Loucy (cell line): ENCODE results near the gene WWOX.

ENCODE experiments used
- H2AFZ ChIP-seq: fragments of 200-600 bp; sonication (generic); 2 replicates; pipeline ENCODE4 v1.6.0; 2016; ENCODE audit warnings: antibody characterized with exemption, mild to moderate bottlenecking, low read length, moderate library complexity
- H3F3A ChIP-seq: fragments of 200-600 bp; 2 replicates; pipeline ENCODE4 v1.6.0; 2016; ENCODE audit warnings: antibody characterized with exemption, low read depth, mild to moderate bottlenecking
- H3K27me3 ChIP-seq: fragments of 200-600 bp; sonication (generic); 2 replicates; pipeline ENCODE4 v1.6.1; 2014; ENCODE audit warnings: low read length, mild to moderate bottlenecking; ENCODE audit not compliant: insufficient read depth, poor library complexity, severe bottlenecking
- H3K36me3 ChIP-seq: fragments of 200-600 bp; sonication (generic); 2 replicates; pipeline ENCODE4 v1.6.1; 2016; ENCODE audit warnings: low read length; ENCODE audit not compliant: insufficient read depth
- H3K4me1 ChIP-seq: fragments of 200-600 bp; sonication (generic); 2 replicates; pipeline ENCODE4 v1.5.1; 2014; ENCODE audit warnings: low read length, mild to moderate bottlenecking; ENCODE audit not compliant: insufficient read depth, poor library complexity, severe bottlenecking
- H3K4me2 ChIP-seq: fragments of 200-600 bp; sonication (generic); 2 replicates; pipeline ENCODE4 v1.6.0; 2014; ENCODE audit warnings: antibody characterized with exemption, low read length, low read depth, mild to moderate bottlenecking; ENCODE audit not compliant: poor library complexity, severe bottlenecking
- H3K4me3 ChIP-seq: fragments of 200-600 bp; sonication (generic); 2 replicates; pipeline ENCODE4 v1.5.1; 2014; ENCODE audit warnings: low read length, mild to moderate bottlenecking, mixed read lengths; ENCODE audit not compliant: poor library complexity, severe bottlenecking
- H3K79me2 ChIP-seq: fragments of 200-600 bp; sonication (generic); 2 replicates; pipeline ENCODE4 v1.6.1; 2014; ENCODE audit warnings: low read length; ENCODE audit not compliant: insufficient read depth
- H3K9ac ChIP-seq: fragments of 200-600 bp; sonication (generic); 2 replicates; pipeline ENCODE4 v1.6.0; 2014; ENCODE audit warnings: mild to moderate bottlenecking, low read depth, low read length, moderate library complexity; ENCODE audit not compliant: poor library complexity, severe bottlenecking
- H3K9me2 ChIP-seq: fragments of 200-600 bp; sonication (generic); replicated peaks from 2 replicates; pipeline ENCODE4 v1.6.1; 2016; ENCODE audit warnings: low read depth, low read length, mixed read lengths
- H3K9me3 ChIP-seq: fragments of 200-600 bp; sonication (generic); 2 replicates; pipeline ENCODE4 v1.6.1; 2014; ENCODE audit warnings: mild to moderate bottlenecking, antibody characterized with exemption, low read length, low read depth; ENCODE audit not compliant: insufficient read depth
- H4K20me1 ChIP-seq: fragments of 200-600 bp; sonication (generic); 2 replicates; pipeline ENCODE4 v1.6.0; 2014; ENCODE audit warnings: antibody characterized with exemption, low read length, mild to moderate bottlenecking; ENCODE audit not compliant: insufficient read depth, poor library complexity, severe bottlenecking
- CTCF ChIP-seq: fragments of 200-600 bp; sonication (generic); conservative IDR thresholded peaks from 2 replicates; pipeline ENCODE4 v1.5.1; 2014; ENCODE audit warnings: mild to moderate bottlenecking, antibody characterized with exemption, low read length
- EZH2phosphoT487 ChIP-seq: fragments of 200-600 bp; IDR thresholded peaks from 2 replicates; pipeline ENCODE4 v1.6.1; 2018; ENCODE audit warnings: antibody characterized with exemption, mild to moderate bottlenecking, moderate library complexity, borderline replicate concordance

Gene WWOX

GRCh38 chr16:78738557-78738956 lies 639.1 kb downstream of the WWOX start:
- no peak for TF ChIP-seq CTCF
- TF ChIP-seq EZH2phosphoT487, result no peak
- no peaks in the 10 kb centered on the region for H3F3A ChIP-seq

GRCh38 chr16:78740269-78740668 lies 640.8 kb downstream of the WWOX start:
- no peaks in the 10 kb centered on the region for H3F3A ChIP-seq
- no peaks in the 10 kb centered on the region for H3K36me3 ChIP-seq
- H3K4me1 ChIP-seq, result no peaks in the 10 kb centered on the region
- no peak overlapping the region for H3K9ac ChIP-seq
- H3K27me3 ChIP-seq, result no peaks in the 10 kb centered on the region
- no peaks in the 10 kb centered on the region for H3K9me2 ChIP-seq
- no peak overlapping the region for H3K4me2 ChIP-seq
- H2AFZ ChIP-seq, result no peak overlapping the region
- H3K9me3 ChIP-seq, result no peaks in the 10 kb centered on the region
- H3K4me3 ChIP-seq, result no peak overlapping the region
- H4K20me1 ChIP-seq, result no peaks in the 10 kb centered on the region
- no peak for TF ChIP-seq EZH2phosphoT487
- H3K79me2 ChIP-seq, result no peaks in the 10 kb centered on the region

More at GRCh38 chr16:78738557-78738956, 639.1 kb downstream of the WWOX start:
- Histone ChIP-seq H2AFZ (no peak overlapping the region), H3K4me1 (no peaks in the 10 kb centered on the region), H3K4me3 (no peak overlapping the region), H3K9me3 (no peaks in the 10 kb centered on the region), H3K27me3 (no peaks in the 10 kb centered on the region), H3K4me2 (no peak overlapping the region), H3K9ac (no peak overlapping the region), H3K36me3 (no peaks in the 10 kb centered on the region), H3K9me2 (no peaks in the 10 kb centered on the region), H4K20me1 (no peaks in the 10 kb centered on the region), H3K79me2 (no peaks in the 10 kb centered on the region)

- no peak overlapping the region for H3K4me2 ChIP-seq
These were observed 643.2 kb downstream of the WWOX start for GRCh38 chr16:78742501-78743283.

More at GRCh38 chr16:78742501-78743283, 643.2 kb downstream of the WWOX start:
- Histone ChIP-seq H3K79me2 (no peaks in the 10 kb centered on the region), H3K9me2 (no peaks in the 10 kb centered on the region), H3K4me1 (no peaks in the 10 kb centered on the region), H3K27me3 (no peaks in the 10 kb centered on the region), H4K20me1 (no peaks in the 10 kb centered on the region), H2AFZ (no peak overlapping the region), H3F3A (no peaks in the 10 kb centered on the region), H3K9me3 (no peaks in the 10 kb centered on the region), H3K9ac (no peak overlapping the region), H3K4me3 (no peak overlapping the region), H3K36me3 (no peaks in the 10 kb centered on the region)
- TF ChIP-seq CTCF (no peak), EZH2phosphoT487 (no peak)
